ENCODE measurements around the gene CEP350. TPM values are rescaled to one million over a fixed set of nuclear protein-coding genes. Genes with fewer than 3 reads are reported as not detected.

The CEP350 gene
- total and polyA plus RNA-seq, 10 of the 15 experiments (the other 5 are each of a cell fraction or from before 2014, with no cell fraction given): 5.2 to 46.0 (median 23.1) TPM

DNA sequence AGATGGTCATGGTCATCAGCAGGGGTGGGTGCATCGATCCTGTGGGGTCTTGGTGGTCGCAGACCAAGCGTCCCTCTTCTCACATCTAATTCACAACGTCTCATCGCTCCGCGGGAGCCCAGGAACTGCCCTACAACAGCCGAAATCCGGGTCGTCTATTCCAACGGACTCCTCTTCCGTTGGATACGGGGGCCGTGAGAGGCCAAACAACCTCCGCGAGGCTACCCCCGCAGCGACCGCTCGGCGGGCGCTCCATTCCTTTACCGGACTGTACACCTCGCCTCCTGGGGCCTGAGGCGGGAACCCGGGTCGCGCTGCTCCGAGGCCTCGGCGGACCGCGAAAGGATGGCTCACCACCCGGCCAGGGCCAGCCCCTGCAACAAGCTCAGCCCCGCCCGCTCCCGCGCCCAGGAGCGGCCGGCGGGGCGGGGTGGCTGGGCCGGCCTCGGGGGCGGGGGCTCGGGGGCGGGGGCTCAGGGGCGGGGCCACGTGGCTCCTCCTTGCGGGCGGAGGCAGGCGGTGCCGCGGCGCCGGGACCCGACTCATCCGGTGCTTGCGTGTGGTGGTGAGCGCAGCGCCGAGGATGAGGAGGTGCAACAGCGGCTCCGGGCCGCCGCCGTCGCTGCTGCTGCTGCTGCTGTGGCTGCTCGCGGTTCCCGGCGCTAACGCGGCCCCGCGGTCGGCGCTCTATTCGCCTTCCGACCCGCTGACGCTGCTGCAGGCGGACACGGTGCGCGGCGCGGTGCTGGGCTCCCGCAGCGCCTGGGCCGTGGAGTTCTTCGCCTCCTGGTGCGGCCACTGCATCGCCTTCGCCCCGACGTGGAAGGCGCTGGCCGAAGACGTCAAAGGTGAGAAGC, 199.9 kb downstream of the CEP350 start, which contains the start of gene QSOX1:
TSS of gene QSOX1 (plus strand) at position 545 of the 857 bp plus-strand sequence. CDS start at position 584, 39 bp downstream.
- Histone ChIP-seq H3K36me3 (ENCODE audit: control insufficient read depth in 2 of 2, insufficient read depth in 2 of 2, low read length in 1 of 2) (peaks cover 0 to 2% of the 10 kb centered on the region in 2 experiments; a peak in 1 of 4 replicates), H3K27me3 (replicated peaks in 1 of 2; ENCODE audit: control insufficient read depth in 2 of 2, insufficient read depth in 2 of 2, low read length in 1 of 2) (no peaks in the 10 kb centered on the region), H3K4me3 (peak within 1 kb of the TSS; percentile 86), H3K4me2 (ENCODE audit: control insufficient read depth, insufficient read depth) (peak within 1 kb of the TSS; percentile 97), H3K9me3 (replicated peaks; ENCODE audit: control insufficient read depth, insufficient read depth, low read length) (no peaks in the 10 kb centered on the region), H2AFZ (ENCODE audit: control insufficient read depth, low read depth, low read length) (peak within 1 kb of the TSS; percentile 96), H3K9ac (ENCODE audit: control insufficient read depth, insufficient read depth, low read length) (peak within 1 kb of the TSS; percentile 83), H3K79me2 (ENCODE audit: control insufficient read depth, insufficient read depth, low read length) (no peaks in the 10 kb centered on the region; the same call in none of the 2 replicates), H4K20me1 (ENCODE audit: control insufficient read depth, insufficient read depth) (no peaks in the 10 kb centered on the region), H3K27ac (ENCODE audit: control insufficient read depth, insufficient read depth) (peak within 1 kb of the TSS; percentile 73), H3K4me1 (ENCODE audit: control insufficient read depth, insufficient read depth, low read length) (peaks cover 13% of the 10 kb centered on the region; the same call in 1 of the 2 replicates)
- FAIRE-seq (peak; percentile 71), ATAC-seq (peak; percentile 89), DNase-seq (ENCODE audit: low read depth, low spot score) (peak; percentile 19)
- in situ Hi-C loops (cut with MboI) (no loop called here), intact Hi-C loops (cut with micrococcal nuclease; ENCODE audit: unreplicated experiment) (loop anchor here (5.0 kb wide), 1 partner anchor 272 kb away; the partner anchor contains the start of gene TOR1AIP1)
- SMC1A ChIA-PET (ENCODE audit: uncharacterized antibody, unreplicated experiment): interaction anchor here (1.4 to 2.3 kb wide), 2 partner anchors 14 to 17 kb away, joined by 4 to 7 read pairs; no protein-coding TSS in a partner anchor
- CTCF ChIA-PET: interaction anchor here (1.0 to 2.4 kb wide), 6 partner anchors 24 to 448 kb away, joined by 3 to 5 read pairs (median 3); no protein-coding TSS in a partner anchor
- WGBS (ENCODE audit: insufficient coverage, insufficient replicate concordance, low lambda C conversion rate, missing lambda C conversion rate): under 1% methylated on average over 79 of the region's 100 CpGs
- POLR2A ChIA-PET: interaction anchor here (0.6 to 2.8 kb wide), 6 partner anchors 24 to 288 kb away, joined by 3 to 10 read pairs (median 3); partner anchors contain the start of gene TOR1AIP1
- no TSS peak for BruUV-seq (replicated peaks)
- RAD21 ChIA-PET (ENCODE audit: unreplicated experiment): interaction anchor here (0.6 to 1.1 kb wide), 2 partner anchors 53 to 272 kb away, joined by 4 to 5 read pairs; partner anchors contain the start of gene TOR1AIP1
- TF ChIP-seq, protein P1, sequence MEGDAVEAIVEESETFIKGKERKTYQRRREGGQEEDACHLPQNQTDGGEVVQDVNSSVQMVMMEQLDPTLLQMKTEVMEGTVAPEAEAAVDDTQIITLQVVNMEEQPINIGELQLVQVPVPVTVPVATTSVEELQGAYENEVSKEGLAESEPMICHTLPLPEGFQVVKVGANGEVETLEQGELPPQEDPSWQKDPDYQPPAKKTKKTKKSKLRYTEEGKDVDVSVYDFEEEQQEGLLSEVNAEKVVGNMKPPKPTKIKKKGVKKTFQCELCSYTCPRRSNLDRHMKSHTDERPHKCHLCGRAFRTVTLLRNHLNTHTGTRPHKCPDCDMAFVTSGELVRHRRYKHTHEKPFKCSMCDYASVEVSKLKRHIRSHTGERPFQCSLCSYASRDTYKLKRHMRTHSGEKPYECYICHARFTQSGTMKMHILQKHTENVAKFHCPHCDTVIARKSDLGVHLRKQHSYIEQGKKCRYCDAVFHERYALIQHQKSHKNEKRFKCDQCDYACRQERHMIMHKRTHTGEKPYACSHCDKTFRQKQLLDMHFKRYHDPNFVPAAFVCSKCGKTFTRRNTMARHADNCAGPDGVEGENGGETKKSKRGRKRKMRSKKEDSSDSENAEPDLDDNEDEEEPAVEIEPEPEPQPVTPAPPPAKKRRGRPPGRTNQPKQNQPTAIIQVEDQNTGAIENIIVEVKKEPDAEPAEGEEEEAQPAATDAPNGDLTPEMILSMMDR (IDR thresholded peaks at IDR 0.05 in 2 of 3, conservative IDR thresholded peaks at IDR 0.05 in 1 of 3; ENCODE audit: control insufficient read depth in 2 of 3, extremely low read depth in 1 of 3, insufficient read depth in 1 of 3, low read depth in 3 of 3, low read length in 3 of 3): peak in 2 of 3 experiments; percentile 3 to 12; a peak in 3 of 6 replicates
- 0 out of 2 replicates have a peak, but pooled peaks have one; percentile 54 for TF ChIP-seq GABPA (IDR thresholded peaks at IDR 0.05; ENCODE audit: low read depth)
- TF ChIP-seq KAT2A (conservative IDR thresholded peaks at IDR 0.05; ENCODE audit: control insufficient read depth, low read depth, low read length): no peak
- peak; percentile 42; the same call in 1 of the 2 replicates for TF ChIP-seq YY1 (IDR thresholded peaks at IDR 0.05; ENCODE audit: low read depth, low read length)
- TF ChIP-seq POLR2A (IDR thresholded peaks at IDR 0.05; ENCODE audit: low read depth, low read length): peak; percentile 97
- no peak for TF ChIP-seq NFYA (IDR thresholded peaks at IDR 0.05; ENCODE audit: borderline replicate concordance, low read depth, low read length)
- peak; percentile 68; the same call in 1 of the 2 replicates for TF ChIP-seq TARDBP (IDR thresholded peaks at IDR 0.05; ENCODE audit: borderline replicate concordance)
- TF ChIP-seq, protein P2, sequence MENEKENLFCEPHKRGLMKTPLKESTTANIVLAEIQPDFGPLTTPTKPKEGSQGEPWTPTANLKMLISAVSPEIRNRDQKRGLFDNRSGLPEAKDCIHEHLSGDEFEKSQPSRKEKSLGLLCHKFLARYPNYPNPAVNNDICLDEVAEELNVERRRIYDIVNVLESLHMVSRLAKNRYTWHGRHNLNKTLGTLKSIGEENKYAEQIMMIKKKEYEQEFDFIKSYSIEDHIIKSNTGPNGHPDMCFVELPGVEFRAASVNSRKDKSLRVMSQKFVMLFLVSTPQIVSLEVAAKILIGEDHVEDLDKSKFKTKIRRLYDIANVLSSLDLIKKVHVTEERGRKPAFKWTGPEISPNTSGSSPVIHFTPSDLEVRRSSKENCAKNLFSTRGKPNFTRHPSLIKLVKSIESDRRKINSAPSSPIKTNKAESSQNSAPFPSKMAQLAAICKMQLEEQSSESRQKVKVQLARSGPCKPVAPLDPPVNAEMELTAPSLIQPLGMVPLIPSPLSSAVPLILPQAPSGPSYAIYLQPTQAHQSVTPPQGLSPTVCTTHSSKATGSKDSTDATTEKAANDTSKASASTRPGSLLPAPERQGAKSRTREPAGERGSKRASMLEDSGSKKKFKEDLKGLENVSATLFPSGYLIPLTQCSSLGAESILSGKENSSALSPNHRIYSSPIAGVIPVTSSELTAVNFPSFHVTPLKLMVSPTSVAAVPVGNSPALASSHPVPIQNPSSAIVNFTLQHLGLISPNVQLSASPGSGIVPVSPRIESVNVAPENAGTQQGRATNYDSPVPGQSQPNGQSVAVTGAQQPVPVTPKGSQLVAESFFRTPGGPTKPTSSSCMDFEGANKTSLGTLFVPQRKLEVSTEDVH (IDR thresholded peaks at IDR 0.05; ENCODE audit: low read depth, partially characterized antibody): no peak
- 0 out of 2 replicates have a peak, but pooled peaks have one; percentile 31 for TF ChIP-seq NR2F1 (conservative IDR thresholded peaks at IDR 0.05)
- no peak for TF ChIP-seq NFXL1 (IDR thresholded peaks at IDR 0.05; ENCODE audit: borderline replicate concordance)
- TF ChIP-seq ZNF207 (IDR thresholded peaks at IDR 0.05; ENCODE audit: borderline replicate concordance): no peak
- TF ChIP-seq LARP7 (IDR thresholded peaks at IDR 0.05): peak; percentile 51
- TF ChIP-seq POLR2AphosphoS2 (IDR thresholded peaks at IDR 0.05; ENCODE audit: low read depth, low read length): peak; percentile 69; the same call in 1 of the 2 replicates
- TF ChIP-seq EGR1 (IDR thresholded peaks at IDR 0.05; ENCODE audit: borderline replicate concordance in 1 of 2, low read depth in 2 of 2, low read length in 2 of 2): peak in 1 of 2 experiments; percentile 30; a peak in 1 of 3 replicates
- TF ChIP-seq SMAD5 (IDR thresholded peaks at IDR 0.05; ENCODE audit: low read depth): no peak
- TF ChIP-seq PAX8 (IDR thresholded peaks at IDR 0.05): no peak

All from GM12878 (cell line).